LNCaP clone FGC (cell line): ENCODE data around the gene SLC8A3.

Experiments used
- DNase-seq: peaks from one replicate; pipeline ENCODE4 v3.0.0-alpha.2; 2011; ENCODE audit warnings: low read depth
- H3K4me3 ChIP-seq: 2 replicates; pipeline ENCODE4 v1.5.1; 2011; ENCODE audit warnings: mild to moderate bottlenecking, low read depth, low read length, control low read depth
- TF ChIP-seq, protein P1 (sequence below): IDR thresholded peaks from 2 replicates; pipeline ENCODE4 v1.5.1; 2012; ENCODE audit warnings: mild to moderate bottlenecking; ENCODE audit not compliant: control insufficient read depth, insufficient read depth; ENCODE audit errors: extremely low read depth

SLC8A3 gene

DNA sequence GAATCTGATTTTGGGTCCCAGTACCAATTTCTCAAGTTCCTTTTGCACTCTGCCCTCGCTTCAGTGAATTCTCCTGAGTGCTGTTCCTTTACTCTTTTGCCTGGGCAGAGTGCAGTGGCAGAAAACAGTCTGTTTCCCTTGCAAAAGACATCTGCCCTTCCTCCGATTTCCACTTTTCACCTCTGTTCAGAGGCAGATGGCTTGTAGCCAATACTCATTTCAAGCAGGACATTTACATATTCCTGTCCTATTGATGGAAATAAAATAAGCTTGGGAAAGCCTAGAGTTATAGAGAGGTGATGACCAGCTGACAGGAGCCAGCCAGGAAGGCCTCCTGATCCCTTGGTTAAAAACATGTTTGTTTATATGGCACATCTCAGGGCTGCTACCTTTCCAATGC, 111.0 kb downstream of the SLC8A3 start:
- no peak for DNase-seq
- no peak overlapping the region for H3K4me3 ChIP-seq

DNA sequence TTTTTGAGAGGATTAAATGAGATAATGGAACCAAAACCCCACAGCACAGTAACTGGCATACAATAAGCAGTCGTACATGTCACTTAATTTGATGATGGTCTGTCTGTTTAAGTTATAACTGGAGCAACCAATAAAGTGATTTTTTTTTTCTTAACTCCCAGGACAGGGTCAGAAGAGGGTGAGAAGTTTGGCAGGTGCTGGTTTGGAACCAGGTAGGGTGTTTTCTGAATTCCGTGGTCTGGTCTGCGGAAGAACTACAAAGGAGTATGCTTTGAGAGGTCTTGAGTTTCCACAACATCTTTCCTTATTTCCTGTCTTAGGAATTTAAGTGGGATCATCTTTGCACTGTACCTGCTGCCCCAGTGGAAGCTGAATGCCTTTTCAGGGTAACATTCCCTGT, 111.7 kb downstream of the SLC8A3 start:
- TF ChIP-seq, protein P1, sequence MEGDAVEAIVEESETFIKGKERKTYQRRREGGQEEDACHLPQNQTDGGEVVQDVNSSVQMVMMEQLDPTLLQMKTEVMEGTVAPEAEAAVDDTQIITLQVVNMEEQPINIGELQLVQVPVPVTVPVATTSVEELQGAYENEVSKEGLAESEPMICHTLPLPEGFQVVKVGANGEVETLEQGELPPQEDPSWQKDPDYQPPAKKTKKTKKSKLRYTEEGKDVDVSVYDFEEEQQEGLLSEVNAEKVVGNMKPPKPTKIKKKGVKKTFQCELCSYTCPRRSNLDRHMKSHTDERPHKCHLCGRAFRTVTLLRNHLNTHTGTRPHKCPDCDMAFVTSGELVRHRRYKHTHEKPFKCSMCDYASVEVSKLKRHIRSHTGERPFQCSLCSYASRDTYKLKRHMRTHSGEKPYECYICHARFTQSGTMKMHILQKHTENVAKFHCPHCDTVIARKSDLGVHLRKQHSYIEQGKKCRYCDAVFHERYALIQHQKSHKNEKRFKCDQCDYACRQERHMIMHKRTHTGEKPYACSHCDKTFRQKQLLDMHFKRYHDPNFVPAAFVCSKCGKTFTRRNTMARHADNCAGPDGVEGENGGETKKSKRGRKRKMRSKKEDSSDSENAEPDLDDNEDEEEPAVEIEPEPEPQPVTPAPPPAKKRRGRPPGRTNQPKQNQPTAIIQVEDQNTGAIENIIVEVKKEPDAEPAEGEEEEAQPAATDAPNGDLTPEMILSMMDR = no peak
- H3K4me3 ChIP-seq = no peak overlapping the region
- DNase-seq = no peak

More for the DNA sequence above, 111.0 kb downstream of the SLC8A3 start:
- TF ChIP-seq, protein P1 = no peak

DNA sequence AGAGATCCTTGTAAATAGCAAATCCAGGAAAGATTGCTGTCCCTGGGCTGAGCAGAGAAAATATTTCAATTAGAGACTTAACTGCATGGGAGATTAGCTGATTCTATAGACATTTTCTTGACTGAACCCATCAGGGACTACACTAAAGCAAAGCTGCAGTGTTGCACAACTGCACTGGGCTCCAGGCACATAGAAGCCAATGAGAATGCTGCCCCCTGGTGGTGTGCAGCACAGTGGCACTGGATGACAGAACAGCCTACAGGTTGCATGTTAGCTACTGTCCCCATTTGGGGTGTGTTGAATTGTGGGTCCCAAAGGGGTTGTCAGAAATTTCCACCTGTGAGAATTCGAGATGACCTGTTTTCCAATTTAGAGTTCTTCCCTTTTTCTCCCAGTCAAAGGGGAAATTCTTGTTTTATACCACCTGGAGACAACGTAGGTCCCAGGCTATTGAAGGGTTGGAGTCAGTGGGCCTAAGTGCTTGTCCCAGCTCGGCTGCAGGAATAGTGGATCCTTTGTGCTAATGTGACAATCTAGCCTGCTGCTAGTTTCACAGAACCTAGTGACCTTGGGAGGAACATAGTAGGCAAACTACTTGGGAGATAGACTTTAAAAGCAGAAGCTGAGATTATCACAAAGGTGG, 114.7 kb downstream of the SLC8A3 start:
- no peak overlapping the region for H3K4me3 ChIP-seq
- DNase-seq = peak; percentile 48
- TF ChIP-seq, protein P1 = peak; percentile 99

DNA sequence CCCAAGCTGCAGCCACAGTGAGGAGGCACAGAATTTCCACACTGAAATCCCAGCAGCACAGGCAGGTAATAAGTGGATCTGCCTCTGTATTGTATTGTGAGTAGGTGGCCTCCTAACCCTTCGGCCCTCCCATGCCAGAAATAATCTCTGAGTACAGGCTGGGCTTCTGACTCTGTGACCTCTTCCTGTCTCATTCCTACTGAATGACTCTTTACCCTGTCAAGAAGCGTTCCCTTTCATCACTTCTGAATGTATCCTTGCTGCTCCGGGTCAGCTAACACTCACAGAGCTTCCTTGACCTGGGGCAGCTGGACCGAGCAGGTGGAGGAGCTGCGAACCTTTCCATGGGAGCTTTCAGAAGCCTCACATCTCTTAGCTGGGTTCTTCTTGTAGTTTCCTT, 119.6 kb downstream of the SLC8A3 start:
- no peak overlapping the region for H3K4me3 ChIP-seq
- TF ChIP-seq, protein P1 = no peak
- no peak for DNase-seq

DNA sequence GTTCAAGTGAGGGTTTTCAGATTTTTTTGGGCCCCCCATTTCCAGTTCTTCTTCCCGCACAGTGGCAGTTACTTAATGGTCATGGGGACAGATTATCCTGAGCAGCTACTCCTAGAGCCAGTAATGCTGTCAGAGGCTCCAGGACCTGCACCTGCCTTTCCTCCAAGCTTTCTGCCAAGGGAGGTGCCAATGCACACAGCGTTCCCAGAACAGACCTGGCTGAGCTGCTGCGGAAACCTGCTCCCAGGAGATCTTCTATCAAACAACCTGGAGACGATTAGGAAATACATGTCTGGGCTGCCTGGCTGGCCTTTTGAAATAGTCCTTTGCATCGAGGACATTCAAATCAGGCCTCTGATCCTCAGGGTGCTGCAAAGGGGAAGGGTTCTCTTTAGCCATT, 120.9 kb downstream of the SLC8A3 start:
- TF ChIP-seq, protein P1 = no peak
- peak; percentile 38 for DNase-seq
- H3K4me3 ChIP-seq = no peak overlapping the region

DNA sequence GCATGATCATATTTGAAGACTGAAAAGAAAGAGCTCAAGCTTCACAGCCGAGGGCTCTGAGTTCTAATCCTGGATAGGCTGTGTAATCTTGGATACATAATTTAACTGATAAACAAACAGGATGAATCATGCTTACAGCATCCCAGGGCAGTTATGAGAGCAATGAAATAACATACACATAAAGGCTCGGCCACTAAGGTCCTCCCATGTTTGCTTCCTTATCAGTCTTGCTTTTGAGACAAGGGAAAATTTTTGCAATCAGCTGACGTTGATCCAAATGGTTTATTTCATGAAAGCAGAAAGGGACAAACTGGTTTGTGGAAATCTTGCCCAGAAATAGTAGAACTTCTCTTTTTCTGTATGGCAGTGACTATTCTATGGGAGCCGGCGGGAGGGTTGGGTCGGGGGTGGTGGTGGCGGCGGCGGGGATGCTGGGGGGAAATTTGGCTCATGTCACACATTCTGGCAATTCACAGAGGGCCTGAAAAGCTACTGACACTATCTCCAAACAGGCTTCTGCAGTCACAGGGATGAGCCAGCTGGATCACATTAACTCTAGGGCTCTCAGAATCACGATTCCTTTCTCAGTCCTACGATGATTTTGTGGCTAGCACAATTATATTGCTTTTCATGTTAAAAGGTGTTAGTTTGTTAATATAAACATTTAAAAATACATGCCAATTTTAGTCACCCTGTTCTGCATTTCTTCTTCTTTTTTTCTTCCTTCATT, 124.5 kb downstream of the SLC8A3 start:
- no peak overlapping the region for H3K4me3 ChIP-seq
- no peak for DNase-seq
- TF ChIP-seq, protein P1 = no peak
